OCI-M1 (cell line): ENCODE results near the gene DCPS.
A peak's percentile ranks its signal among the peaks of the same experiment; 100 is the strongest.
"Not testable (repeated sequence)": the region's sequence is repeated elsewhere in the genome, so short reads cannot be mapped to it uniquely, and the experiment has no call there.

ENCODE experiments used
- DNase-seq: peaks from one replicate; lab custom pipeline; 2025; lab: John Stamatoyannopoulos, UW

Gene DCPS, protein sequence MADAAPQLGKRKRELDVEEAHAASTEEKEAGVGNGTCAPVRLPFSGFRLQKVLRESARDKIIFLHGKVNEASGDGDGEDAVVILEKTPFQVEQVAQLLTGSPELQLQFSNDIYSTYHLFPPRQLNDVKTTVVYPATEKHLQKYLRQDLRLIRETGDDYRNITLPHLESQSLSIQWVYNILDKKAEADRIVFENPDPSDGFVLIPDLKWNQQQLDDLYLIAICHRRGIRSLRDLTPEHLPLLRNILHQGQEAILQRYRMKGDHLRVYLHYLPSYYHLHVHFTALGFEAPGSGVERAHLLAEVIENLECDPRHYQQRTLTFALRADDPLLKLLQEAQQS

GRCh38 chr11:126303623-126304456 is at the start of gene DCPS:
Gene DCPS, plus strand, starts transcription at chr11:126304060. Its CDS starts 21 bp downstream, at chr11:126304081.
- peak; percentile 97 for DNase-seq

DNA sequence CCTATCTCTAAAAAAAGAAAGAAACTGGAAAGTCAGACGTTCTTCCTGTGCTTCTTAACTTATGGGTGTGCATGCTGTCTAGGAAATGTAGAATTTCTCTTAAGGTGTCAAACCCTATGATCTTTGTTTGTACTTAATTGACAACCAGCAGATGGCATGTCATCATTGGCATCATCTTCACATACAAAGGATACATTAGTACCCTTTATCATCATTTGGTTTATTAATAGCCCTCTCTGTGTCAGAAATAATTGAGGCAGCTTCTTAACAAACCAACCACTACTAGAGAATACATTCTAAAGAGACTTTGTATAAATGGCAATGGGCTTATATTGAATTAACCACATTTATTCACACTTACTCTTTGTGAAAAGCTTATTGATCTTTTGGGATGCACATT is 49.0 kb upstream of the DCPS start:
- DNase-seq: no peak

- DNase-seq: not testable (repeated sequence)
These were observed 48.4 kb upstream of the DCPS start for GRCh38 chr11:126255507-126255906.

DNA sequence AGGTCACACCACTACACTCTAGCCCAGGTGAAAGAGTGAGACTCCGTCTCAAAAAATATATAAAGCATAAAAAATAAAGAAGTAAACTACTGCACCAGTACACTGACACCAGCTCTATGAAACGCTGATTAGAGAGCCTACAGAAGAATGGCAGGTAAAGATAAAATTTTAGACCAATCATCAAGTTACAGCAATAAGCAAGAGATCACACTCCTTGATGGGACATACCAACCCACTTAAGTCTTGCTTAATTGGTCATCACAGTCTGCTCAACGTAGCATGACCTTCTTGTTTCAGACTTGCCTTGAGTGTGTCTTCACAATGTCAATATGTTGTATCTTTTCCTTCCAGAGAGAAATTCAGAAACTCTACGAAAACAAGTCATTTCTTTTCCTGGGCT is 47.6 kb upstream of the DCPS start:
- no peak for DNase-seq

GRCh38 chr11:126257144-126257543 is 46.7 kb upstream of the DCPS start:
- DNase-seq: no peak

DNA sequence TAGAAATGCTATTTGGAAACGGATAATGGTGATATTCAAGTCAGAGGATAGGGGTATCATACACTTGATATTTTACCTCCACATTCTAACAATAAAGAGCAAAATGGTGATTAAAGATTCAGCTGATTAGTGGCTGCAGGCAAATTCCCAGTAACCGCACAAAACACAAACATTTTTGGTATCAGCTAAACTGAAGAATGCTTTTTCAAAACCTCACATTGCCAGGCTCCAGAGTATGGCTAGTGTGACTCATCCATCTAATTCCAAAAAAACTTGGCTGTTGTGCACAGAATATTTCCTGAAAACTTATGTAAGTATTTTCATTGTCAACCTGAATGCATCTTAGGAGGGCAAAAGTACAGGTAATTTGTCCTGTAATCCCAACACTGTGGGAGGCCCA is 46.1 kb upstream of the DCPS start:
- no peak for DNase-seq

- no peak for DNase-seq
These were observed 41.6 kb upstream of the DCPS start for GRCh38 chr11:126262216-126262615.

DNA sequence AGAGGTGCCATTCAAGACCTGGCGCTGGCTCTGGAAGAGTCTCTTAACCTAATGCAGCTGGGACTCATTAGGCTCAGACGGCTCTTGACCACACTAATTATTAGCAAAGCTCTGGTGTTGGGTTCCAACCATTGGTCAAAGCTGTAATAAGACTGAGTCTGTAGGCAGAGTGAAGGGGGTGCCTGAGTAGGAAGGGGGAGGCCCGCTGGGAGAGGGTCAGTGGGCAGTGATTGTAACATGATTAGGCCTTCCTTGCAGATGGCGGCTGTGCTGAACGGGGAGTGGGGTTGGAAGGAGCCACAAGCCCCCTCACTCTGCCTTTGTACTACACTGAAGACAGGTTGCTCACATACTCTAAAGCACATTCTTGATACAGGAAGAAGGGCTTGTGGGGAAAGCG is 40.4 kb upstream of the DCPS start:
- no peak for DNase-seq

- no peak for DNase-seq
These were observed 38.0 kb upstream of the DCPS start for GRCh38 chr11:126265811-126266210.

DNA sequence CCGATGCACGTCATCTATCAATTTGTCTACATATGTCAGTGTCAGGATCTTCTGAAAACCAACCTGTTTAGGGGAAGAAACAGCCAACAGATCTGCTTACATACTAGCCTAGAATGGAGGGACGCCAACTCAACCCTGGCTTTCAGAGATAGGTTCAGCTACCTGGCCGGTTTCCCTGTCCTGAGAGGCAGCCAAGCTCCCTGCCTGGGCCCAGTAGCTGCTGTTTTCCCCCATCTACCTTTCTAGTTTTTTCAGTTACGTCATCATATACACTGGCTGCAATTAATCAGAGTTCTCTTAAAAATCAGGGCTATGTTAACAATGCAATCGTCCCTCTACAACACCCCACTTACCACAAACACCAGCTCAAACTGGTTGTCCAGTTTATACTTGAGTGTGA is 36.2 kb upstream of the DCPS start:
- DNase-seq: no peak

GRCh38 chr11:126268361-126268707 is 35.5 kb upstream of the DCPS start:
- no peak for DNase-seq

- DNase-seq: peak; percentile 100
These were observed 34.9 kb upstream of the DCPS start, which contains the start of the genes FOXRED1 and SRPRA for GRCh38 chr11:126268708-126269579. Gene FOXRED1, plus strand, starts transcription at chr11:126269154. Its CDS starts 53 bp downstream, at chr11:126269207. Gene SRPRA, minus strand, starts transcription at chr11:126268895. Its CDS starts 91 bp downstream, at chr11:126268804.

DNA sequence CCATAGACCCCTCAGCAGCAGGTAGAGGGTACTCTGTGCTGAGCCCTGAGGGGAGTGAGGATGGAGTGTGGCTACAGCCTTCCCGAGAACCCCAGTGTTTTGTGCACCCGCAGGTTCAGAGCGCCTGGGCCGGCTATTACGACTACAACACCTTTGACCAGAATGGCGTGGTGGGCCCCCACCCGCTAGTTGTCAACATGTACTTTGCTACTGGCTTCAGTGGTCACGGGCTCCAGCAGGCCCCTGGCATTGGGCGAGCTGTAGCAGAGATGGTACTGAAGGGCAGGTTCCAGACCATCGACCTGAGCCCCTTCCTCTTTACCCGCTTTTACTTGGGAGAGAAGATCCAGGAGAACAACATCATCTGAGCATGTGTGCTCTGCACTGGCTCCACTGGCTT is 26.5 kb upstream of the DCPS start:
- no peak for DNase-seq

DNA sequence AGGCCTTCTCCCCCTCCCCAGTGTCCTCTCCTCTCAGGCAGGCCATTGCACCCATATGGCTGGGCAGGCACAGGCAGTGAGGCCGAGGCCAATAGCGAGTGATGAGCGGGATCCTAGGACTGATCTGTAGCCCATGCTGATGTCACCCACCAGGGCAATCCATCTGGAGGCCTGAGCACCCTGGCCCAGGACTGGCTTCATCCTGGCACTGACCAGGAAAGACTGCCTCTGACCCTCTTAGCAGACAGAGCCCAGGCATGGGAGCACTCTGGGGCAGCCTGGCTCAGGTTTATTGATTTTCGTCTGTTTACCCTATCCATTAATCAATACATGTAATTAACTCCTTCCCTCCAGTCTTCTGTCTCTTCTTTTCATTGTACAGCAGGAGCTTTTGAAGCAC is 26.1 kb upstream of the DCPS start:
- DNase-seq: no peak

DNA sequence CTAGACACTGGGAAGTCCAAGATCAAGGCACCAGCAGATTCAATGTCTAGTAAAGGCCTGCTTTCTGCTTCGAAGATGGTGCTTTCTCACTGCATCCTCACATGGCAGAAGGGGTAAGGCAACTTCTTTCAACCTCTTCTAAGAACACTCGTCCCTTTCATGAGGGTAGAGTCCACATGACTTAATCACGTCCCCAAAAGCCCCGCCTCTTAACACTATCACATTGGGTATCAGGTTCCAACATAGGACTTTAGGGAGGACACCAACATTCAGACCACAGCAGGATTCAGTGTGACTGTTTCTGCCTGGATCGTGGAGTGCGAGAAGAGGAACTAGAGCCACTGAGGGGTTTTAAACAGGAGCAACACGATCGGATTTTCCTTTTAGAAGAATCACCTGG is 24.7 kb upstream of the DCPS start:
- peak; percentile 75 for DNase-seq

GRCh38 chr11:126280595-126280994 is 23.3 kb upstream of the DCPS start:
- DNase-seq: no peak

- DNase-seq: no peak
These were observed 22.6 kb upstream of the DCPS start for GRCh38 chr11:126281245-126281644.

- DNase-seq: no peak
These were observed 22.1 kb upstream of the DCPS start for GRCh38 chr11:126281666-126282175.

DNA sequence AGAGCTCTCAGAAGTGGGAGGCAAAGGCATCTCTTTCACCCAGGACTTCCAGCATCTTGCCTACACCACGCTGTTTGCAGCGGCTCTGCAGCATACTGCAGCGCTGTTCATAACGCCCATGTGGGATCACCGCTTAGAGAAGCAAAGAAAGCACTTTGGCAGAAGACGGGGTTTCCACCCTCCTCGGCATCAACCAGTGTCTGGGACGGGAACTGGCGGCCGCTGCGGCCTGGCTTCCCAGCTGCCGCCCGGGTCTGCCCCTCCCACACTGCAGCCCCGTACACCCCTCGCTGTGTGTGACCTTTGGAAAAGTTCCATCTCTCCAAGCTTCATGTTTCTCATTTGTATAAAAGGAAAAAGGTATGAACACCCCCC is 21.5 kb upstream of the DCPS start:
- no peak for DNase-seq

- peak; percentile 67 for DNase-seq
These were observed 20.9 kb upstream of the DCPS start, which contains the start of gene TIRAP for GRCh38 chr11:126282736-126283591. Gene TIRAP, plus strand, starts transcription at chr11:126283093. Its CDS starts 7,802 bp downstream, at chr11:126290895.

DNA sequence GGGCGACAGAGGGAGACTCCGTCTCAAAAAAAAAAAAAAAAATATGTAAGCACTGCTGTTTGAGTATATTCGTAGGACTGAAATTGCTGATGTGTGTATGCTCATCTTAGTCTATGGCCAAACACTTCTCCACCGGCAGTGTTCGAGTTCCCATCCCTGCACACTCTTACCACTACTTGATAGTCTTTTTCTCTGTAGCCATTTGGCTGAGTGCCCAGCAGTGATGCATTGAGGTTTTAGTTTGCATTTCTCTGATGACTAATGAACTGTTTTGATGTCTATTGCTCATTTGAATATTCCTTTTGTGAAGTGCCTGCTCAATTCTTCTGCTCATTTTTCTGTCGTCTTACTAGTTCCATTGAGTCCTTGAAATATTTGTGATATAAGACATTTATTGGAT is 19.0 kb upstream of the DCPS start:
- peak; percentile 95 for DNase-seq
